Measurements from ENCODE around the gene PRPF31.

GRCh38 chr19:54129617-54129996 lies 14.1 kb downstream of the PRPF31 start:
- TF ChIP-seq ELF4 (IDR thresholded peaks at IDR 0.05) = no peak
- no peak for TF ChIP-seq ZNF384 (IDR thresholded peaks at IDR 0.05)
